ENCODE results near the gene GAB2.

DNA sequence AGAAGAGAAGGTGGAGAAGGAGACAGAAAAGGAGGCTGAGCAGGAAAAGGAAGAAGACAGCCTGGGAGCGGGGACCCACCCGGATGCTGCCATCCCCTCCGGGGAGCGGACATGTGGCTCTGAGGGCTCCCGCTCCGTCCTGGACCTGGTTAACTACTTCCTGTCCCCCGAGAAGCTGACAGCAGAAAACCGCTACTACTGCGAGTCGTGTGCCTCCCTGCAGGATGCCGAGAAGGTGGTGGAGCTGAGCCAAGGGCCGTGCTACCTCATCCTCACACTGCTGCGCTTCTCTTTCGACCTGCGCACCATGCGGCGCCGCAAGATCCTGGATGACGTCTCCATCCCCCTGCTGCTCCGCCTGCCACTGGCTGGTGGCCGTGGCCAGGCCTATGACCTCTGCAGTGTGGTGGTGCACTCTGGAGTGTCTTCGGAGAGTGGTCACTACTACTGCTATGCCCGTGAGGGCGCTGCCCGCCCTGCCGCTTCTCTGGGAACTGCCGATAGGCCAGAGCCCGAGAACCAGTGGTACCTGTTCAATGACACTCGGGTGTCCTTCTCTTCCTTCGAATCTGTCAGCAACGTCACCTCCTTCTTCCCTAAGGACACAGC, 207.5 kb downstream of the GAB2 start:
- TF ChIP-seq, protein P1, sequence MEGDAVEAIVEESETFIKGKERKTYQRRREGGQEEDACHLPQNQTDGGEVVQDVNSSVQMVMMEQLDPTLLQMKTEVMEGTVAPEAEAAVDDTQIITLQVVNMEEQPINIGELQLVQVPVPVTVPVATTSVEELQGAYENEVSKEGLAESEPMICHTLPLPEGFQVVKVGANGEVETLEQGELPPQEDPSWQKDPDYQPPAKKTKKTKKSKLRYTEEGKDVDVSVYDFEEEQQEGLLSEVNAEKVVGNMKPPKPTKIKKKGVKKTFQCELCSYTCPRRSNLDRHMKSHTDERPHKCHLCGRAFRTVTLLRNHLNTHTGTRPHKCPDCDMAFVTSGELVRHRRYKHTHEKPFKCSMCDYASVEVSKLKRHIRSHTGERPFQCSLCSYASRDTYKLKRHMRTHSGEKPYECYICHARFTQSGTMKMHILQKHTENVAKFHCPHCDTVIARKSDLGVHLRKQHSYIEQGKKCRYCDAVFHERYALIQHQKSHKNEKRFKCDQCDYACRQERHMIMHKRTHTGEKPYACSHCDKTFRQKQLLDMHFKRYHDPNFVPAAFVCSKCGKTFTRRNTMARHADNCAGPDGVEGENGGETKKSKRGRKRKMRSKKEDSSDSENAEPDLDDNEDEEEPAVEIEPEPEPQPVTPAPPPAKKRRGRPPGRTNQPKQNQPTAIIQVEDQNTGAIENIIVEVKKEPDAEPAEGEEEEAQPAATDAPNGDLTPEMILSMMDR (IDR thresholded peaks at IDR 0.05): no peak
- TF ChIP-seq POLR2AphosphoS5 (IDR thresholded peaks at IDR 0.05) (no peak), POLR2A (IDR thresholded peaks at IDR 0.05) (no peak)

All from stomach (tissue), 4 donors.